Upper lobe of left lung (tissue), 6 donors: Measurements from ENCODE around the gene BICRAL. TPM values are rescaled to one million over a fixed set of nuclear protein-coding genes. Genes with fewer than 3 reads are reported as not detected.

Experiments used
- ATAC-seq, 2 donors: fragments of 200-7000 bp; cut with Tn5 transposase; one replicate each; pipeline ENCODE4 v1.9.1; 2022; ENCODE audit warnings: mild to moderate bottlenecking in 2 of 2, moderate library complexity in 2 of 2; ENCODE audit not compliant: low FRiP score in 2 of 2
- DNase-seq, 2 donors: peaks; one replicate each; pipeline ENCODE4 v3.0.0-alpha.2; 2019 to 2020
- H3K27ac ChIP-seq, 4 donors: fragments of 200-600 bp; sonication (generic); one replicate each; pipeline ENCODE4 v1.5.1; 2016 to 2019
- H3K27me3 ChIP-seq, 4 donors: fragments of 200-600 bp; sonication (generic); one replicate each; pipeline ENCODE4 v1.5.1; 2017 to 2019
- H3K36me3 ChIP-seq, 4 donors: fragments of 200-600 bp; sonication (generic); one replicate each; pipeline ENCODE4 v1.5.1; 2016 to 2019
- H3K4me1 ChIP-seq, 4 donors: fragments of 200-600 bp; sonication (generic); one replicate each; pipeline ENCODE4 v1.5.1; 2018 to 2019
- H3K4me3 ChIP-seq, 4 donors: fragments of 200-600 bp; sonication (generic); one replicate each; pipeline ENCODE4 v1.5.1; 2017 to 2019; ENCODE audit warnings: mild to moderate bottlenecking in 2 of 4, moderate library complexity in 1 of 4
- H3K9me3 ChIP-seq, 4 donors: fragments of 200-600 bp; sonication (generic); one replicate each; pipeline ENCODE4 v1.5.1; 2018 to 2019
- CTCF ChIP-seq, 6 experiments: fragments of 450-650 bp in 4 of 6; fragments of 200-600 bp in 2 of 6; sonication (generic) in 2 of 6; IDR thresholded peaks; one replicate each; pipeline ENCODE4 v1.5.1; 2016 to 2019; ENCODE audit warnings: antibody characterized with exemption in 6 of 6
- EP300 ChIP-seq, 4 donors: sonication (generic); formaldehyde crosslinking; IDR thresholded peaks; one replicate each; pipeline ENCODE4 v1.5.1; 2017; ENCODE audit warnings: antibody characterized with exemption in 4 of 4, control low read depth in 2 of 4
- POLR2A ChIP-seq, 4 donors: fragments of 450-650 bp; IDR thresholded peaks; one replicate each; pipeline ENCODE4 v1.5.1; 2016 to 2017; ENCODE audit warnings: antibody characterized with exemption in 4 of 4, mild to moderate bottlenecking in 2 of 4
- POLR2AphosphoS5 ChIP-seq, 2 donors: sonication (generic); formaldehyde crosslinking; IDR thresholded peaks; one replicate each; pipeline ENCODE4 v1.5.1; 2017; ENCODE audit warnings: antibody characterized with exemption in 2 of 2
- WGBS, 2 donors: methylation state at CpG; one replicate each; pipeline ENCODE4 v1.1.5; 2017 to 2018; 5-methylcytosine and 5-hydroxymethylcytosine counted together
- total RNA-seq, 6 donors: library from RNA; depleted of rRNA in 4 of 6; stranded (reverse); fragments of >200 nt in 4 of 6; gene quantifications; one replicate each; pipeline versions ENCODE4 v1.1.0 to v1.2.1, GENCODE V29; 2016 to 2021
- donor health status: DM: no; HTN: no; CAD: no; lungs with moderate emphysema.
- donor health status: DM: no; HTN: yes; CAD: no; lungs with severe emphysema.

Gene BICRAL
- total RNA-seq, 6 donors from 2014 or later = 11.1 to 23.8 (median 14.9) TPM

- H3K36me3 ChIP-seq = no peaks in the 10 kb centered on the region
- H3K9me3 ChIP-seq = no peaks in the 10 kb centered on the region
- no peak overlapping the region for H3K4me3 ChIP-seq
- WGBS, 2 donors = 82 to 93% methylated on average over 5 of the region's 5 CpGs
- H3K4me1 ChIP-seq = peaks cover 0 to 9% (median 8%) of the 10 kb centered on the region in 4 donors
- DNase-seq (no peak), ATAC-seq (no peak)
- TF ChIP-seq POLR2A (IDR thresholded peaks at IDR 0.05) = no peak
- TF ChIP-seq CTCF (IDR thresholded peaks at IDR 0.05) = no peak
- no peak for TF ChIP-seq POLR2AphosphoS5 (IDR thresholded peaks at IDR 0.05)
- no peak for TF ChIP-seq EP300 (IDR thresholded peaks at IDR 0.05)
- no peak overlapping the region for H3K27ac ChIP-seq
- H3K27me3 ChIP-seq = no peaks in the 10 kb centered on the region
These were observed 15.6 kb upstream of the BICRAL start for GRCh38 chr6:42766163-42766670.

GRCh38 chr6:42769051-42769450, 12.8 kb upstream of the BICRAL start:
- Histone ChIP-seq H3K27ac (no peak overlapping the region), H3K9me3 (no peaks in the 10 kb centered on the region), H3K27me3 (no peaks in the 10 kb centered on the region), H3K4me1 (peaks cover 0 to 14% (median 11%) of the 10 kb centered on the region in 4 donors), H3K4me3 (no peak overlapping the region), H3K36me3 (no peaks in the 10 kb centered on the region)
- 98% methylated on average over 3 to 4 of the region's 4 CpGs for WGBS, 2 donors
- TF ChIP-seq CTCF (IDR thresholded peaks at IDR 0.05) = no peak
- no peak for TF ChIP-seq POLR2AphosphoS5 (IDR thresholded peaks at IDR 0.05)
- no peak for TF ChIP-seq POLR2A (IDR thresholded peaks at IDR 0.05)
- no peak for TF ChIP-seq EP300 (IDR thresholded peaks at IDR 0.05)
- DNase-seq (no peak), ATAC-seq (no peak)

GRCh38 chr6:42769836-42770235, 12.0 kb upstream of the BICRAL start:
- WGBS, 2 donors = 92 to 95% methylated on average over 2 of the region's 2 CpGs
- Histone ChIP-seq H3K27me3 (no peaks in the 10 kb centered on the region), H3K9me3 (no peaks in the 10 kb centered on the region), H3K4me1 (peaks cover 6 to 22% (median 17%) of the 10 kb centered on the region in 4 donors), H3K27ac (peak overlapping the region in 1 of 4 donors; percentile 80), H3K36me3 (no peaks in the 10 kb centered on the region), H3K4me3 (no peak overlapping the region)
- ATAC-seq (no peak), DNase-seq (no peak)
- TF ChIP-seq EP300 (IDR thresholded peaks at IDR 0.05) (no peak), POLR2AphosphoS5 (IDR thresholded peaks at IDR 0.05) (no peak), CTCF (IDR thresholded peaks at IDR 0.05) (no peak), POLR2A (IDR thresholded peaks at IDR 0.05) (no peak)

- ATAC-seq (no peak), DNase-seq (no peak)
- Histone ChIP-seq H3K36me3 (no peaks in the 10 kb centered on the region), H3K27me3 (no peaks in the 10 kb centered on the region), H3K27ac (peak overlapping the region; percentile 20 to 80 (median 68)), H3K4me1 (peaks cover 6 to 30% (median 25%) of the 10 kb centered on the region in 4 donors), H3K9me3 (no peaks in the 10 kb centered on the region), H3K4me3 (peak overlapping the region in 2 of 4 donors; percentile 15 to 38)
- TF ChIP-seq POLR2A (IDR thresholded peaks at IDR 0.05) (no peak), CTCF (IDR thresholded peaks at IDR 0.05) (no peak), POLR2AphosphoS5 (IDR thresholded peaks at IDR 0.05) (no peak), EP300 (IDR thresholded peaks at IDR 0.05) (no peak)
- 51 to 53% methylated on average over 3 of the region's 3 CpGs for WGBS, 2 donors
These were observed 10.1 kb upstream of the BICRAL start for GRCh38 chr6:42771741-42772100.

- Histone ChIP-seq H3K36me3 (no peaks in the 10 kb centered on the region), H3K4me1 (peaks cover 16 to 46% (median 28%) of the 10 kb centered on the region in 4 donors), H3K4me3 (no peak overlapping the region), H3K9me3 (no peaks in the 10 kb centered on the region), H3K27ac (peak overlapping the region; percentile 66 to 83 (median 76)), H3K27me3 (no peaks in the 10 kb centered on the region)
- ATAC-seq (no peak), DNase-seq (no peak)
- TF ChIP-seq POLR2A (IDR thresholded peaks at IDR 0.05) (no peak), CTCF (IDR thresholded peaks at IDR 0.05) (no peak)
- 82 to 88% methylated on average over 4 of the region's 4 CpGs for WGBS, 2 donors
These were observed 7.7 kb upstream of the BICRAL start for GRCh38 chr6:42774201-42774600.
